GM21528 (cell line): ENCODE results near the gene MAP3K19.
"Not testable (repeated sequence)": the region's sequence is repeated elsewhere in the genome, so short reads cannot be mapped to it uniquely, and the experiment has no call there.

ENCODE experiments used
- ATAC-seq: cut with Tn5 transposase; IDR thresholded peaks from one replicate; pipeline ENCODE4 v1.9.1; 2021; ENCODE audit warnings: mild to moderate bottlenecking, moderate library complexity; ENCODE audit not compliant: unreplicated experiment, low FRiP score

The MAP3K19 gene

DNA sequence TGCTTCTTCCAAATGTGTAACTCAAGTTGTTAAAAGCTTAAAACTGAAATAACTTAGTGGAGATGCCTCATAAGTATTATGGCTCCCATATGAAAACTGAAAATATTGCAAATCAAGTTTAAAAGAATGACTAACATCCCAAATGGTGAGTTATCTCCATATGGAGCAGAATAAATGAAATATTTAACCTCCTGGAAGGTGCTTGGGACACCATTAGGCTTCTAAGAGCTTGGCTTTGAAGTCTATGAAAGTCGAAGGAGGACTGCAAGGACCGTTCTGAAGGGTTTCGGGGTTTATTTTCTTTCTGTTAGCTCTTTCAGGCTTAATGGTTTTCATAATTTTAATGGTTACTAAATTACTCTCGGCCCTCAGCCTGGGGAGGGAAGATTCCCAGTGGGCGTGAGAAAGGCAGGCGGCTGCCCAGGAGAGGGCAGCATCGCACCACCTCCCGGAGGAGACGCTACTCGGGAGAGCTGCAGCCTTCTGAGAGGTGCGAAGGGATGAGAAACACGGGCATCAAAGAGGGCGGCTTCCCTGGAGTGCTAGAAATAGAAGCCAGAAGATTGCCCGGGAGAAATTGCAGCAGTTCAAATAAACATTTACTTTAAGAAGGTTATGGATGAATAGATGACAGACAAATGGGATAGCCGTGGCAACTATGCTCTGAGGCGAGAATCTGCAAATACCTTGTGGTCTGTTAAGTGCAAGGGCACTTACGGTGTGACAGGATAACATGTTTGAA lies 43.1 kb downstream of the MAP3K19 start:
- peak; percentile 92 for ATAC-seq

DNA sequence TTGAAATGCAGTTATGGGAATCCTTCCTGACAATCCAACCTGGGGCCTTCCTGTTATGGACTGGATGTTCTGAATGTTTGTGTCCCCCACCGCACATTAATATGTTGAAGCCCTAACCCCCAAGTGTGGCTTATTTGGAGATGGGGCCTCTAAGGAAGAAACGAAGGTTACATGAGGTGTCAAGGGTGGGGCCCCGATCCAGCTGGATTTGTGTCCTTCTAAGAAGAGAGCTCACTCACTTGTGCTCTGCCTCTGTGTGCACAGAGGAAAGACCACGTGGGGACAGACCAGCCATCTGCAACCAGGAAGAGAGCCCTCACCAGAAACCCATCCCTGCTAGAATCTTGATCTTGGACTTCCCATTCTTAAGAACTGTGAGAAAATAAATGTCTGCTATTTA lies 44.4 kb downstream of the MAP3K19 start:
- no peak for ATAC-seq

DNA sequence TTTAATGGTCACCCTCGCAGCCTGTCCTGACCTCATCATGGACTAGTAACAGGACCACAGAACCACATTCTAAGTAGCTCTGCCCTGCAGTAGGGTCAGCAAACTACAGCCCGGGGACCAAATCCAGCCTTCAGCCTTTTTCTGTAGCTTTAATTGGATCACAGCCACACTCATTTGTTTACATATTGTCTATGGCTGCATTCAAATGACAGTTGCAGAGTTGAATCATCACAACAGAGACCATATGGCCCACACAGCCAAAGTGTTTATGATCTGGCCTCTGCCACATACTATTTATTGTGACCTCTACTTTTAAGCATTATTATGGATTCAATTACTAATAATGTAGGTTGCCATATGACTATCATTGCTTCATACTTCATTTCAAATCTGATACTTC lies 47.7 kb downstream of the MAP3K19 start:
- no peak for ATAC-seq

- no peak for ATAC-seq
Measured at GRCh38 chr2:134988994-134989605, 58.1 kb downstream of the MAP3K19 start.

- no peak for ATAC-seq
Measured at GRCh38 chr2:134985061-134985460, 62.2 kb downstream of the MAP3K19 start.

GRCh38 chr2:134982603-134983002 lies 64.6 kb downstream of the MAP3K19 start:
- no peak for ATAC-seq

DNA sequence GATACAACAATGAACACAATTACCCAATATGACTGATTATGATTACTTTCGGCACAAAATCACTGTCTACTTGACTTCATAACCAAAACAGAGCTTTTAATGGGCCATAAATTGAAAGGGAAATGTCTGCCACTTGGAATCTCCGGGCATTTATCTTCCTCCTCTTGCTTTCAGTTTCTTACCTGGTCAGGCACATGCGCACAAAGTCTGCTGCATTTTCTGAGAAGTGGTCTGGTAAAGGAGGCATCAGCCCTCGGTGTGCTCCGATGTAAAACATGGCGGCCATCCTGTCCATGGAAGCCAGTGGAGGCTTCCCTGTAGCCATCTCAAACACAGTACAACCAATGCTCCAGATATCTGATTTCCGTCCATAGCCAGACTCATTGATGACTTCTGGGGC lies 66.6 kb downstream of the MAP3K19 start:
- no peak for ATAC-seq

DNA sequence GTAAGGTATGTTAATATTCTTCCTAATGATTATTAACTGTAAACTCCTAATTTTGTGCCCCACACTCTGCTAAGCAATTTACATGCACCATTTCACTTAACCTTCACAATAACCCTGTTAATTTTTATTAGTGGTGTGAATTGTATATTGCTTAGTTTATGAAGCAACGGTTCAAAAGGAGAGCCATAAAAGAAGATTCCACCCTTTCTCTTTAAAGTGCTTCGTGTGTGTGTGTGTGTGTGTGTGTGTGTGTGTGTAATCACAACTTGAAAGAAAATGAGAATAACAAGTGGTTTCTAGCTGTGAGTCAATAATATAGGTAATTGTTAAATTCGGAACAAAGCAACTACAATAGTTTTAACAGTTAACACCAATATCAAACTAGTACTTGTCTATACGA lies 68.0 kb downstream of the MAP3K19 start:
- ATAC-seq: no peak

DNA sequence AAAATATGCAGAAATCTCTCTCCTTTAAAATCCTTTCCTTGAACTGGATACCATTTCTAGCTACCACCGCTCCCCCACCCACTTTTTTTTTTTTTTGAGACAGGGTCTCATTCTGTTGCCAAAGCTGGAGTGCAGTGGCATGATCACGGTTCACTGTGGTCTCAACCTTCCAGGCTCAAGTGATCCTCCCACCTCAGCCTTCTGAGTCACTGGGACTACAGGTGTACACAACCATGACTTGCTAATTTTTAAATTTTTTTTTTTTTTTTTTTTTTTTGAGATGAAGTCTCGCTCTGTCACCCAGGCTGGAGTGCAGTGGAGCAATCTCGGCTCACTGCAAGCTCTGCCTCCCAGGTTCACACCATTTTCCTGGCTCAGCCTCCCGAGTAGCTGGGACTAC lies 70.1 kb downstream of the MAP3K19 start:
- ATAC-seq: not testable (repeated sequence)

DNA sequence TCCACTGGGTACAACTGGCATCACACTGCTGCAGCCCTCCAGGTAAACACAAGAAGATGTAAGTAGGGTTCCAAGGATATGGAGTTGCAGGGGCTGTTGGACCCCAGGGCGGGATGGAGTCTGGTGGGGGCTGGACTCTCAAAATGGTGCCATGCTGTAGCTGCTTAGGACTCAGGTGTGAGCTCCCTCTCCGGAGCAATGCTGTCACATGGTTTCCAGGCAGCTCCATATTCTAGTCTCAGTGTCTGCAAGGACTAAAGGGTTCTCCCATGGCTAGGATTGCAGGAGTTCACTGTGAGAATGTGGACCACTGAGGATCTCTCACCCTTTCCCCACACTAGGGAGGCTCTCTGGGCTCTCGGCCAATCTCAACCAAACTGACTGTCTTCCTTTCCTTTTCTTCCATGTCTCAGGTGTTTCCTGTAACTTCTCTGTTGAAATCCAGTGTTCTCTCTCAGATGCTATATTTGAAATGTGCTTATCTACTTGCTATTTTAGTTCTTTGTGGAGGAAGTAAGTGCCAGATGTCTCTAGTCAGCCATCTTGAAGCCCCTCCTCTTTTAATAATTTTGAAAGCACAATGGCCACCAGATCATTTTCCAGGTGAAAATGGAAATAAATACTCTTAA lies 71.1 kb downstream of the MAP3K19 start:
- no peak for ATAC-seq

GRCh38 chr2:134975281-134976009 lies 71.8 kb downstream of the MAP3K19 start:
- no peak for ATAC-seq

- peak; percentile 79 for ATAC-seq
Measured at GRCh38 chr2:134973241-134974138, 73.8 kb downstream of the MAP3K19 start.

DNA sequence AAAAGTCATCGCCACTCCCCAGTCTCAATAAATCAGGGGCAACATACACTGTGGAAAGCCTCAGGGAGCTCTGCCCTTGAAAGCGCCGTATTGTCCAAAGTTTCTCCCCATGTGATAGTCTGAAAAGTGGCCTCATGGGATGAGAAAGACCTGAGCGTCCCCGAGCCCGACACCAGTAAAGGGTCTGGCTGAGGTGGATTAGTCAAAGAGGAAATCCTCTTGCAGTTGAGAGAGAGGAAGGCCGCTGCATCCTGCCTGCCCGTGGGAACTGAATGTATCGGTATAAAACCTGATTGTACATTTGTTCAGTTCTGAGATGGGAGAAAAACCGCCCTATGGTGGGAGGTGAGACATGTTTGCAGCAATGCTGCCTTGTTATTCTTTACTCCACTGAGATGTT lies 80.1 kb downstream of the MAP3K19 start:
- not testable (repeated sequence) for ATAC-seq

GRCh38 chr2:134957477-134957876 lies 89.8 kb downstream of the MAP3K19 start:
- no peak for ATAC-seq

DNA sequence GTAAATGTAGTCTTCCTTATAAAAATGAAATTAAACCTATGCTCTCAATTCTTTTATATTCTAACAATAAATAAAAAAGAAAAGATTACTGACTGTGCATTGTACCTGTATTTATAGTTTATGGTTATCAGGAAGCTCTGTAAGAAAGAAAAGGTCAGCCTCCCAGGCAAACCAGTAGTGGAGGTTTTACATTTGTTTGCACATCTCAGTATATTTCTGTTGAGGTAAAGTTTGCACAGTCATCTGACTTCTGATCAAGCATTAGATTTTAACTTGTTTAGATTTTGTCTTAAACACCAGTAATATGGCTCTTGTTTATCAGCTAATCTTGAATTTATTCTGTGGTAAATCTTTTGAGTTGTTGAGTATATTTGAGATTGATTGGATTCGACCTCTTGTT lies 91.5 kb downstream of the MAP3K19 start:
- ATAC-seq: no peak

DNA sequence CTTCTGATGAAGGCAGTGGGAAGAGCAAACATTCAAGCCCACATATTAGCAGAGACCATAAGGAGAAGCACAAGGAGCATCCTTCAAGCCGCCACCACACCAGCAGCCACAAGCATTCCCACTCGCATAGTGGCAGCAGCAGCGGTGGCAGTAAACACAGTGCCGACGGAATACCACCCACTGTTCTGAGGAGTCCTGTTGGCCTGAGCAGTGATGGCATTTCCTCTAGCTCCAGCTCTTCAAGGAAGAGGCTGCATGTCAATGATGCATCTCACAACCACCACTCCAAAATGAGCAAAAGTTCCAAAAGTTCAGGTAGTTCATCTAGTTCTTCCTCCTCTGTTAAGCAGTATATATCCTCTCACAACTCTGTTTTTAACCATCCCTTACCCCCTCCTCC lies 93.2 kb downstream of the MAP3K19 start:
- no peak for ATAC-seq

DNA sequence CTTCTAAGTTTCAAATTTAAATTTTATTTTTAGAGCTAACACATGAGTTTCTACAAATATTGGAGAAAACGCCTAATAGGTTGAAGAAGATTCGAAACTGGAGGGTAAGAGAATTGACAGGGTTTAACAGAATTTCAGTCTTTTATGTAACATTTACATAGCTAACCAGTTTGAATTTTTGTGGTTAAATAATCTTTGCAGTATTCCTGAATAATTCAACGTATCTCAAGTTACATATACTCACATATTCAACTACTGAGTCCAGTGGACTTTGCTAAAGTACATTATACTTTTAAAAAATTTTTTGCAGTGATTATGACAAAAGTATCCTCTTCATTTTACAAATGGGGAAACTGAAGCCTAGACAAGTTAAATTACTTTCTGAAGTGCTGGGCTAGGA lies 94.6 kb downstream of the MAP3K19 start:
- ATAC-seq: no peak

DNA sequence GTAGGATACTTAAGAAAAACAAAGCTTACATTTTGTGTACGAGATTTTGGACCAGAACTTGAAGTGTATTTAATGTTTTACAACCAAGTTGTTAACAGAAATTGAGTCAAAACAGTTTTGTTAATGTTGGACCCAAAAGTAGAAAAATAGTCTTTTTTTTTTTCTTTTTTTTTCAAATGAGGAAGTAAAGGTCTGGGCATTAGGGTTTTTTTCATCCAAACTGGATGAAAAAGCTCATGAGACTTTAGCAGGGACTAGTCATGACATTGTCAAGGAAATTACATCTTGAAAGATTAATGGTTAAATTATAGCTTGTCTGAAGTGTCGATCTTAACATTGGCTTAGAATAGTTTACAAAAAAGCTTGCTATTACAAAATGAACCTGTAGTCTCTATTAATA lies 96.4 kb downstream of the MAP3K19 start:
- ATAC-seq: no peak

DNA sequence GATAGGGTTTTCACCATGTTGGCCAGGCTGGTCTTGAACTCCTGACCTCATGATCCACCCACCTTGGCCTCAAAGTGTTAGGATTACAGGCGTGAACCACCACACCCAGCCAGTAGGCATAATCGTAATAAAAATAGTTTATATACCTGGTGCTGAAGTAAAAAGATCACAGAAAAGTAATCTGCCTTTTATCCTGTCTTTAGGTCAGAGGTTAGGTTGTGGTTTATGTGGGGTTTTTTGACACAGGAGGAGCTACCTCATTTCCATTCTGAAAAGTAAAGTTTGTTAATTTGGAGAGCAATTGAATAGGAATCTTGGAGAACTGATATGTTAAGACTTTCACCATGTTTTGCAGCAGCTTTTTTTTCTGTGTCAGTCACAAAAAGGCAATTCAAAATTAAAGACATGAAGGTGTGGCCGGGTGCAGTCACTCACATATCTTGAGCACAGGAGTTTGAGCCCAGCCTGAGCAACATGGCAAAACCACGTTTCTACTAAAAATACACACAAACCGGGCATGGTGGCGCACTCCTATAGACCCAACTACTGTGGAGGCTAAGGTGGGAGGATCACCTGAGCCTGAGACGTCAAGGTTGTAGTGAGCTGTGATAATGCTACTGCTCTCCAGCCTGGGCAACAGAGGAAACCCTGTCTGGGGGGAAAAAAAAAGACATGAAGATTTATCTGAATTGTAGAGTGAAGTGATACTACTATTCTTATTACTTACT lies 97.1 kb downstream of the MAP3K19 start:
- ATAC-seq: no peak

- no peak for ATAC-seq
Measured at GRCh38 chr2:134946073-134946472, 101.2 kb downstream of the MAP3K19 start.
